ENCODE data around the gene PDCD2.

Gene PDCD2

GRCh38 chr6:170555305-170555704 lies 29.1 kb downstream of the PDCD2 start:
- FAIRE-seq (no peak), DNase-seq (ENCODE audit: insufficient read length, low spot score) (no peak)
- no peak for TF ChIP-seq CTCF (IDR thresholded peaks at IDR 0.05; ENCODE audit: insufficient read depth, missing control alignments)

GRCh38 chr6:170554796-170555137 lies 29.7 kb downstream of the PDCD2 start:
- no peak for TF ChIP-seq CTCF (IDR thresholded peaks at IDR 0.05; ENCODE audit: insufficient read depth, missing control alignments)
- no peak for FAIRE-seq
- no peak for DNase-seq (ENCODE audit: insufficient read length, low spot score)

- DNase-seq (ENCODE audit: insufficient read length, low spot score), result peak; percentile 37
- FAIRE-seq, result peak; percentile 68
- no peak for TF ChIP-seq CTCF (IDR thresholded peaks at IDR 0.05; ENCODE audit: insufficient read depth, missing control alignments)
These were observed 30.2 kb downstream of the PDCD2 start, which contains the start of gene TBP for GRCh38 chr6:170554013-170554795. TSS of gene TBP (plus strand) at chr6:170554369. CDS start at chr6:170557030, 2,661 bp downstream.

GRCh38 chr6:170553534-170554012 lies 30.9 kb downstream of the PDCD2 start:
- FAIRE-seq (no peak), DNase-seq (ENCODE audit: insufficient read length, low spot score) (no peak)
- no peak for TF ChIP-seq CTCF (IDR thresholded peaks at IDR 0.05; ENCODE audit: insufficient read depth, missing control alignments)

GRCh38 chr6:170552765-170553533 lies 31.5 kb downstream of the PDCD2 start, which contains the start of gene PSMB1:
TSS of gene PSMB1 (minus strand) at chr6:170553307. CDS start at chr6:170553242, 65 bp downstream.
- FAIRE-seq, result no peak
- DNase-seq (ENCODE audit: insufficient read length, low spot score), result no peak

GRCh38 chr6:170545405-170545804 lies 39.0 kb downstream of the PDCD2 start:
- DNase-seq (ENCODE audit: insufficient read length, low spot score) (no peak), FAIRE-seq (no peak)
- TF ChIP-seq CTCF (IDR thresholded peaks at IDR 0.05; ENCODE audit: insufficient read depth, missing control alignments), result no peak

More at GRCh38 chr6:170552765-170553533, 31.5 kb downstream of the PDCD2 start, which contains the start of gene PSMB1:
- TF ChIP-seq CTCF (IDR thresholded peaks at IDR 0.05; ENCODE audit: insufficient read depth, missing control alignments), result no peak

All from D721Med (cell line).